GM18502 (cell line): Measurements from ENCODE around the gene ZNF263.
"Not testable (repeated sequence)": the region's sequence is repeated elsewhere in the genome, so short reads cannot be mapped to it uniquely, and the experiment has no call there.

Experiments used
- ATAC-seq: cut with Tn5 transposase; IDR thresholded peaks from one replicate; pipeline ENCODE4 v1.9.1; 2021; ENCODE audit warnings: mild to moderate bottlenecking; ENCODE audit not compliant: unreplicated experiment, poor library complexity

The ZNF263 gene

DNA sequence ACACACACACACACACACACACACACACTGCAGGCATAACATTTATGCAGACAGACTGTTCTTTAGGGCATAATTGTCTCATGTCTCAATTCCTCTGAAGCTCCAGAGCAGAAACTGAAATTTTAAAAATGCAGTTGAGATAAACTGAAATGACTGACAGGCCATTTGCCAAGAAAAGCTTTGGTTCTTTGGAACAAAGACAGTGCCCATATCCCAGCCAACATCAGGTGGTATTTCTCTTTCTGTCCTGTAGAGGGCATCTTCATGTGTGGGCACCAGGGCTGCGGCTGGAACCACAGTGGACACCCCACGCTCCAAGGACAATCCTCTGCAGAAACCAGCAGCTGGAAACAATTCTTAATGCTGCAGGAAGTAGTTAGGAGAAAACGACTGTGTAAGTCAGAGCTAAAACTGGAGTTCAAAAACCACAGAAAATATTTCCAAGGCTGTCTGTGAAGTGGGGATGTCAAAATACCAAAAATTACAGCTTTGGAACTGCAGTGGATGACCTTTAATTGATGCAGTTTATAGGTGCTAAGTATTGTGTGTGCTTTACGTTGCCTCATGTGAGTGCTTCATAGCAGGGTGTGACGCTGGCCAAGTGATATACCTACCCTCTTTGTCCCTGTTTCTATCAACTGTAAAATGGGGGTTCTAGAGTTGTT, 16.3 kb upstream of the ZNF263 start:
- no peak for ATAC-seq

DNA sequence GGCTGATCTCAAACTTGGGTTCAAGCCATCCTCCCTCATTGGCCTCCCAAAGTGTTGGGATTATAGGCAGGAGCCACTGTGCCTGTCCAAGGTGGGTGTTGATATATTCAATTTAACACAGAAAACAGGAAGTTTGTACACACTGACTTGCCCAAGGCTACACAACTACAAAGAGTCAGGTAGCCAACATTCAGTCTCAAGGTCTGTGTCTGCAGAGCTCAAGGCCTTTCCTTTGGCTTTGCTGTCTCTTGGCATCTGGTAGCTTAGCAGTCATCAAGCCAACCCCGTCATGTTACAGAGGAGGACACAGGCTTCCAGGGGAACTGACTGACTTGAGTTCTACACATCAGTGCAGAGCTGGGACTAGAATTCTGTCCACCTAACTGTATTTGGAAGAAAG, 15.0 kb upstream of the ZNF263 start:
- no peak for ATAC-seq

DNA sequence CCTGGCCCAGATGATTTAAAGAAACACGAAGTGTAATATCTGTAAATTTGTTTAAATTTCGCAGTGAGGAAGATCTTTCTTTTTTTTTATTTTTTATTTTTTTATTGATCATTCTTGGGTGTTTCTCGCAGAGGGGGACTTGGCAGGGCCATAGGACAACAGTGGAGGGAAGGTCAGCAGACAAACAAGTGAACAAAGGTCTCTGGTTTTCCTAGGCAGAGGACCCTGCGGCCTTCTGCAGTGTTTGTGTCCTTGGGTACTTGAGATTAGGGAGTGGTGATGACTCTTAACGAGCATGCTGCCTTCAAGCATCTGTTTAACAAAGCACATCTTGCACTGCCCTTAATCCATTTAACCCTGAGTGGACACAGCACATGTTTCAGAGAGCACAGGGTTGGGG, 12.6 kb upstream of the ZNF263 start:
- ATAC-seq: not testable (repeated sequence)

DNA sequence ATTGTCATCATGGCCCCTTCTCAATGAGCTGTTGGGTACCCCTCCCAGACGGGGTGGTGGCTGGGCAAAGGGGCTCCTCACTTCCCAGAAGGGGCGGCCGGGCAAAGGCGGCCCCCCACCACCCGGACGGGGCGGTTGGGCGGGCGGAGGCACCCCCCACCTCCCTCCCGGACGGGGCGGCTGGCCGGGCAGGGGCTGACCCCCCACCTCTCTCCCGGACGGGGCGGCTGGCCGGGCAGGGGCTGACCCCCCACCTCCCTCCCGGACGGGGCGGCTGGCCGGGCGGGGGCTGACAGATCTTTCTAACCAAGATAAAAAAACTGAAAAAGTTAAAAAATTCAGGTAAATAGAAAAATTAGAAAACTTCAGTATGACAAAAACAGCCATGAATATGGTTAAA, 12.0 kb upstream of the ZNF263 start:
- not testable (repeated sequence) for ATAC-seq

DNA sequence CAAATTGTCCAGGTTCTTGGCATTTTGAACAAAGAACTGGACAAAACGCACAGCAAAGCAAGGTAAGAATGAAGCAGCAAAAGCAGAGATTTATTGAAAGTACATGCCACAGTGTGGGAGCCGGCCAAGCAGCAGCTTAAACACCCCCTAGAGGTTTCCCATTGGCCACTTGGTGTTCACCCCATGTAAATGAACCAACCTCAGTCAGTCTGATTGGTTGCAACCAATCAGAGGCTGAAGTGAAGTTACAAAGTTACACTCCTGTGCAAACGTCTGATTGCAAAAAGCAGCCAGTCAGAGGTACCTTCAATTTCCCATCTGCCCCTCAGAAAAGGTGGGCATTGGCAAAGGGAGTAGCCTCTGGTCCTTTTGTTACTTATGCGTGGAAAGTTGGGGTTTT, 8.8 kb upstream of the ZNF263 start:
- no peak for ATAC-seq

DNA sequence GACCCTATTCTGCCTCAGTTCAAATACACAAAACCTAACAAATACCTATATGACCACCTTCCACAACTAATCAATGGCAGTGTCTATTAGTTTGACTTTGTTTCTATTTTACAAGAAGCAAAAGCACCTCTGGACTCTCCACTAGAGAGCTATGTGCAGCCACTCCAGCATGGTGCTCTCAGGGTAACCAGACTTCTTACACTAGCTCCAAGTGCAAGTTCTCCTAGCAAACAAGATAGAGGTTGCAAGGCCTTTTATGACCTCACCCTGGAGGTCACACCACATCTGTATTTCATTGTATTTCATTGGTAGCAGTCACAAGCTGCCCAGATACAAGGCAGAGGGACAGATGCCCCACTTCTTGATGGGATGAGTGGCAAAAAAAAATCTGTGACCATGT, 8.3 kb upstream of the ZNF263 start:
- ATAC-seq: no peak

DNA sequence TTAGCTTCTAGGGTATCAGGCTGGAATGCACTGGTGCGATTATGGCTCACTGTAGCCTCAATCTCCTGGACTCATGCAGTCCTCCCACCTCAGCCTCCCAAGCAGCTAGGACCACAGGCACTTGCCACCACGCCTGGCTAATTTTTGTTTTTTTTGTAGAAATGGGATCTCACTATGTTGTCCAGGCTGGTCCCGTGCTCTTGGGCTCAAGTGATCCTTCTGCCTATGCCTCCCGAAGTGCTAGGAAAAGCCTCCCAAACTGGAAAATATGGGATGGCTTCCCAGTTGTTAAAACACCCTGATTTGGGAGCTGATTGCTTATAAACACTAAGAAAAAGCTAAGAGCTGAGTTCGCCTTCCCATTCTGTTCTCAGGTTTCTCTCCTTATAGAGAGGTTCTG, 6.6 kb upstream of the ZNF263 start:
- no peak for ATAC-seq

DNA sequence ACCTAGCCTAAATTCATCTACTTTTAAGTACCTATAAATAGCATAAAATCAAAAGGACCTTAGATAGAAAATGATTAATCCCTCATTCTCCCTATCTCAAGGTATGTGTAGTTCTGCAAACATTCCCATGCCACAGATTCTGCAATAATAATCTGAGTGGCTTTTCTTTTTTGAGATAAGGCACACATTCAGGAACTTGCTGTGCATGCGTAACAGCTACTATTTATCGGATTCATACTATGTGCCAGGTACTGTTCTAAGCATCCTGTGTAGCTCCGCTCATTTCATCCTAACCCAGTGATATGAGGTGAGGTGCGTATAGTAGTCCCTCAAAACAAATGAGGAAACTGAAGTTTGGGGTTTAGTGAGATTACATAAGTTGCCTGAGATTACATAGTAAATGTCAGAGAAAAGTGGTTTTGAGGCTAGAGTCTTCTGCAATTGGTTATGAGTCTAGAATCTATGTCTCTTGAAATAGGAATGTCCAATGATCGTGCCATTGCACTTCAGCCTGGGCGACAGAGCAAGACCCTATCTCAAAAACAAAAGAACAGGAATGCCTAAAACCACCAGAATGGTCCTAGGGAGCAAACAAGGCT, 2.0 kb upstream of the ZNF263 start:
- no peak for ATAC-seq

DNA sequence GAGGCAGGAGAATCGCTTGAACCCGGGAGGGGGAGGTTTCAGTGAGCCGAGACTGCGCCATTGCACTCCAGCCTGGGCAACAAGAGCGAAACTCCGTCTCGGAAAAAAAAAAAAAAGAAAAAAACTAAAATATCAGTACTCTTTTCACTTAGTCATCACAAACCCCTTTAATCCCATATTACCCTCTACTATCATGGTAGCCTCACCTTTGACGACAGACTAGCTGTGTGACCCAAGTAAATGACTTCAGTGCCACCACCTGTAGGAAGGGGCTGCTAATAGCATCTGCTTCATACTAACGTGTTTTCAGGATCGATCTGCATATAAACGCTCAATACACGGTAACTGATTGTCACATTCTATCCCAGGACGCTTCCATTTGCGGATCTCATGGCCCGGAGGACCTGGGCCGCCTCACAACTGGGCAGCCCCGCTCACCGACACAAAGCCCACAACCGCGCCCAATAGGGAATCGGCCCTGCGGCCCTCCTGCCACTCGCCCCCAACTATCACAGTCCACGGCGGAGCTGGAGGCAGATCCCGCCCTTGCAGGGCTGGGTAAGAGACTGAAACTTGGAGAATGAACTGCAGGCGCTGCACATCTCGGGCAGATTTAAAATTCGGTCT, 1.1 kb upstream of the ZNF263 start:
- peak; percentile 36 for ATAC-seq

DNA sequence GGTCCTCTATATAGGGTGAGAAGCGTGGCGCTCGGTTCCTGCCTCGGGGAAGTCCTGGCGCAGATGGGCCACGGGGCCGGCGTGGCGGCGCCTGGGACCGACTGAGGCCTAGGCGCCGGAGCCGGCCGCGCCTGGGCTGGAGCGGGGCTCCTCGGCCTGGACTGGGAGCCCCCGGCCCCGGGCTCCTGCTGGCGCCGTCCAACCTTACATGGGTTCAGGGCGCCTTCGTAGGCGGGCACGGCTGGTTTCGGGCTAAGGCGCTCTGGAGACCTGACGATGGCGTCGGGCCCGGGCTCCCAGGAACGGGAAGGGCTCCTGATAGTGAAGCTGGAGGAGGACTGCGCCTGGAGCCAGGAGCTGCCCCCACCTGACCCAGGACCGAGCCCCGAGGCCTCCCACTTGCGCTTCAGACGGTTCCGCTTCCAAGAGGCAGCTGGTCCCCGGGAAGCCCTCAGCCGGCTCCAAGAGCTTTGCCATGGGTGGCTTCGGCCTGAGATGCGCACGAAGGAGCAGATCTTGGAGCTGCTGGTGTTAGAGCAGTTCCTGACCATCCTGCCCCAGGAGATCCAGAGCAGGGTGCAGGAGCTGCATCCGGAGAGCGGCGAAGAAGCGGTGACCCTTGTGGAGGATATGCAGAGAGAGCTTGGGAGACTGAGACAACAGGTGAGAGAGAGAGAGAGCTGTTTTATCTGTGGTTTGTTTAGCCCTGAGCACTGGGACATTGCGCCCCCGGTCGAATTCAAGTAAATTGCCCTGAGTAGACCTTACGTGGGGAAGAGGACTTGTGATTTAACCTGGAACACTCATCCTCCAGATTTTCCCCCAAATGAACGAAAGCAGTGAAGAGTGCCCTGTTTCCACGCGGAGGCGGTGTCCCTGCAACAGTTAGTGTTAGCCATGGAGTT, 504 bp downstream of the ZNF263 start:
- no peak for ATAC-seq

DNA sequence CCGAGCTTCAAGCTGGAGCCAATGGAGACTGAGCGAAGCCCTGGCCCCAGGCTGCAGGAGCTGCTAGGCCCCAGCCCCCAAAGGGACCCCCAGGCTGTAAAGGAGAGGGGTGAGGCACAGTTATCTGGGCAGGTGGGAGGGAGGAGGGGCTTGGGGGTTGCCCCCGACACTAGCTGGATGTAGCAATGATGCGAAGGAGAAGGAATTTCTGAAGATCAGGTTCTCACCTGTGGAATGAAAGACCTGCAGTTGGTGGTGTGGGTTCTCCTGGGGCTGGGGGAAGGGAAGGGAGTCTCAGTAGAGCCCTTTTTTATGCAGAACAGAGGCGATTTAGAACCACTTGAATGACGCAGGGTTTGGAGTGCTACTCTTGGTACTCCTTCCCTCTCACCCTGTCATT, 1.8 kb downstream of the ZNF263 start:
- no peak for ATAC-seq

DNA sequence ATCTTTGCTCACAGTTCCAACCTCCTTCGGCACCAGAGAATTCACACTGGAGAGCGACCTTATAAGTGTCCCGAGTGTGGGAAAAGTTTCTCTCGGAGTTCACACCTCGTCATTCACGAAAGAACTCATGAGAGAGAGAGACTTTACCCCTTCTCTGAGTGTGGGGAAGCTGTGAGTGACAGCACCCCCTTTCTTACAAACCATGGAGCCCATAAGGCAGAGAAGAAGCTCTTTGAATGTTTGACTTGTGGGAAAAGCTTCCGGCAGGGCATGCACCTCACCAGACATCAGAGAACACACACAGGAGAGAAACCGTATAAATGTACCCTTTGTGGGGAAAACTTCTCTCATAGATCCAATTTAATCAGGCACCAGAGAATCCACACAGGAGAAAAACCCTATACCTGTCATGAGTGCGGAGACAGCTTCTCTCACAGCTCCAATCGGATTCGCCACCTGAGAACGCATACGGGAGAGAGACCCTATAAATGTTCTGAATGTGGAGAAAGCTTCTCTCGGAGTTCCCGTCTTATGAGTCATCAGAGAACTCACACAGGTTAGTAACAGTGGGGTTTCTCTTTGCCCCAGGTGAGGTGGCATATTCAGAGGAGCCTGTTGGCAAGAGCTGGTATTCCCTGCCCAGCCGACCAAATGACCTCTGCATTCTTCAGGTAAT, 6.8 kb downstream of the ZNF263 start:
- no peak for ATAC-seq

DNA sequence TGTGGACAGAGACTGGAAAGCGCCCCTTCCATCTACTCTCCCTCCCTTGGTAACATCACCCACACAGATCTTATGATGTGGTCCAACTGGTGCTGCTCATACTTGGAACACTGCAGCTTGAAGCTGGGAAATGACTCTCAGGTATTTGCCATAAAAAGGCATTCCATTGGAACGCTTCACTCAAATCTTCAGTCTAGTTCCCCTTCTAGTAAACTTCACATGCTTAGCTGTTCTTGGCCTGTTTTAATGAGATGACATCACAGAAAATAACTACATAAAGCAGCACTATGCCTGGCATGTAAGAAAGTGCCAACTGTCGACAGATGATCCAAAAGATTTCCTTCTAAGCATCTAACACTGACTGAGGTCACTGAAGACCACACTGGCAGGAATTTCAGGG, 9.3 kb downstream of the ZNF263 start:
- no peak for ATAC-seq

DNA sequence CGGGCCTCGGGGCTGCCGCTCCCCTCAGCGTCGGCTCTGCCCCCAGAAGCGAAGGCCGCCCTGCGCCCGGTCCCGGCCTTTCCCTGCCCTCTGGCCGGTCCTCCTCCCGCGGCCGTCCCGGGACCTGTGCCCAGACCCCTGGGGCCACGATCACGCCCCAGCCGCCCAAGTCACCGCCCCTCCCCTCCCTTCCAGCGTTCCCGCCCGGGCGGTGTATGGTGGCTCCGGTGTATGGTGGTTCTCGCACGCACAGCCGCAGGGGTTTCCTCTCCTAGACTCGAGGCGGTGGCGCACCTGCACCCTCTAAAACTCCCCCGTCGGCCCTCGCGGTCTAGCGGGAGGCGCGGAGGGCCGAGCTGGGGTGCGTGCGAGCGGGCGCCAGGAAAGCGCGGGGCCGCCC, 11.9 kb downstream of the ZNF263 start:
- no peak for ATAC-seq

DNA sequence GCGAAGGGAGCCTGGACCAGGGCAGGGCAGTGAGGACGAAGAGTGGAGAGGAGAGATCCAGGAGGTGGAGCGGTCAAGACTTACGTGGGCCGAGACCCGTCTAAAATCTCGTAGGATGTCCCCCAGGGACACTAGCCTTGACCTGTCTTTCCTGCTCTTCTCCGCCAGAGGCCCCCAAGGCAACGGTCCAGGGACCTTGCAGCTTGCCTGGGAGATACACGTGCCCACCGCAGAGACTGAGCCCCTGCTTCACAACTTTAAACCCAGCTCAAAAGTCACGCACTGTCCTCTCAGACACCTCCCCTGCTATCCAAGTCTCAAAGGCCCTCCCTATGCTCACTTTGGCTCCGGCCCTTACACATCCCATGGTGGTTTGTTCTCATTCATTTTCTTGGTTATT, 12.5 kb downstream of the ZNF263 start:
- ATAC-seq: no peak

DNA sequence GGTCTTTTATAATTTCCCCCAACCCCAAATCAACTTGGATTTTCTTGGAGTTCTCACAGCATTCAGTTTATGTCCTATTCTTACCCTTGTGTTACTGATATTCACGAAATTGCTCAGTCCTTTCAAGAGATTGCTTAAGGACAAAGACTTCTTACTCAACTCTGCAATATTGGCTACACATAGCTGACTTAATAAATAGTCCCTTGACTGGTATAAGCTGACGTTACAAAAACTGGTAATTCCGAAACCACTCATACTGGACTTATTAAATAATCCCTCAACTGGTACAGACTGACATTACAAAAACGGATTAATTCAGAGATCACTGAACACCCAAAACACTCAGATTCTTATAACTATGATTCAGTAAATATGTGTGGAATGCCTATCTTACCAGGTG, 21.1 kb downstream of the ZNF263 start:
- no peak for ATAC-seq

DNA sequence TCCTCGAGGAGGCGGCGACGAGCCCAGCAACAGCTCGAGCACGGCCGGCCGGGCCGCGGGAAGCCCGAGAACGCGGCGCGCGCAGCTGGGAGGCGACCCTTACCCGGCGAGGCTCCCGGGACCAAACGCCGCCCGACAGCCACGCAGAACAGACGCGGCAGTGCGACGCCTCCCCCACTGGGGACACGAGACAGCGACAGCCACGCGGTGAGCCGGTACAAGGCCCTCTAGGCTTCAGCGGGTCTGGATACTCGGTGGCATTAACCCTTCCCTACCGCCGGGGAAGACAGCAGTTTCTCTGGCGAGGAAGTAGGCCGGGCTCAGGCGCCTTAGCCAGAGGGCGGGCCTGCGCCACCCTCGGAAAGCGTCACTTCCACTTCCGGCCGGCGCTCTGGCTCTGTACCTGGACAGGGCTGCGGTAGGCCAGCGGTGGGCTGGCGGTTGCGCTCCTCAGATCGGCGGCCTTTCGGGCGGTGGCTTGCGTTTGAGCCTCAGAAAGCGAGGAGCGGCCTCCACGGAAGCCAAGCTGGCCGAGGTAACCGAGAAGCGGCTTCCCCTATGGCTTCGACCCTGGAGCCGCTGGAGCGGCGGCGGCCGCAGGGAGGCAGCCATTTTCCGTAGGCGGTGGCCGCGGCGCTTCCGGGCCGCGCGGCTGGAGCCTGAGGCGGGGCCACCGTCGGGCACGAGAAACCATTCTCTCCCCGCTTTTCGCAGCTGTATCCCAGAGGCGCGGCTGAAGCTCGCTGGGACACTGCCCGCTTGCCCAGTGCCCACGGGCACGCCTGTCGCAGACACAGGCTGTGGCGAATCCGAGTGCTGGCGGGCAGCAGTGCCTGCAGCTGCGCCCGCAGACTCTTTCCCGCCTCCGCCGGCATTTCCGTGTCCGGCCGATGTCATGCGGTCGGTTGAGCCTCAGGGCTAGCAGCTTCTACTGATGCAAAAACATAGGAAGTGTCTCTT, 22.1 kb downstream of the ZNF263 start, which contains the start of the genes TIGD7 and ZNF75A:
TIGD7 (minus strand) TSS at position 322 of the 960 bp plus-strand sequence. CDS start 4,816 bp downstream, outside the sequence.
ZNF75A (plus strand) TSS at position 389 of the 960 bp plus-strand sequence. CDS start 2,932 bp downstream, outside the sequence.
- peak; percentile 94 for ATAC-seq

DNA sequence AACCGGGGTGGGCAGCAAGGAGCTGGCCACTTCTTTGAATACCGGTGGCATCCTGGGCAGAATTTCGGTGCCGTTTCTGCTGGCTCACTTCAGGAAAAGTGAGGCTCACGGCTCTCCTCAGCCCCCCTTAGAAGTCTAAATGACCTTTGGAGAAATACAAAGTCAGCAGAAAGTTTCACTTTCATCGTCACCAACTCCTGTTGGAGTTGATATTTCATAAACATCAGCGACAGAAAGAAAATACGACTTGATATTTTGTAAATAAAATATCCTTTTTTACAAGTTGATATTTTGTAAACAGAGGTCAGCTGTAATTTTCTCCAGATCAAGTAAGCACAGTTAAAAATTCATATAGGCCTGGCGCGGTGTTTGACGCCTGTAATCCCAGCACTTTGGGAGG, 22.8 kb downstream of the ZNF263 start:
- no peak for ATAC-seq

DNA sequence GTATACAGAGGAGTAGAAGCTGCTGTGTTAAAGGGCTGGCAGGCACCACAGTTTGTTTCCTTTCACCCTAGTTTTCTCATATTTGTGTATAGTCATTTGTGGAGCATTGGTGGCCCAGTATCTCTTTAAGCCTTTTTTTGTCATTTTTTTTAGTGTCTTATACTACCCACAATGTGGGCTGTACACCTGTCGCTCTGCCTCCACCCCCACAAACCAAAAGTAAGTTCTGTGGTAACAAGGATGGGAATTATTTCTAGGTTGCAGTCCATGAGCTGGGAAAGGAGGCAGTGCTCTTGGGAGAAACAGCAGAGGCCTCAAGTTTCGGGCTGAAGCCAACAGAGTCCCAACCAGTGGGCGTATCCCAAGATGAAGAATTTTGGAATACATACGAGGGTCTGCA, 28.2 kb downstream of the ZNF263 start:
- ATAC-seq: no peak
